ENCODE measurements around the gene MEI4. TPM values are rescaled to one million over a fixed set of nuclear protein-coding genes. Genes with fewer than 3 reads are reported as not detected.

MEI4 gene
- total RNA-seq, 1 experiment from 2014 or later = not detected

DNA sequence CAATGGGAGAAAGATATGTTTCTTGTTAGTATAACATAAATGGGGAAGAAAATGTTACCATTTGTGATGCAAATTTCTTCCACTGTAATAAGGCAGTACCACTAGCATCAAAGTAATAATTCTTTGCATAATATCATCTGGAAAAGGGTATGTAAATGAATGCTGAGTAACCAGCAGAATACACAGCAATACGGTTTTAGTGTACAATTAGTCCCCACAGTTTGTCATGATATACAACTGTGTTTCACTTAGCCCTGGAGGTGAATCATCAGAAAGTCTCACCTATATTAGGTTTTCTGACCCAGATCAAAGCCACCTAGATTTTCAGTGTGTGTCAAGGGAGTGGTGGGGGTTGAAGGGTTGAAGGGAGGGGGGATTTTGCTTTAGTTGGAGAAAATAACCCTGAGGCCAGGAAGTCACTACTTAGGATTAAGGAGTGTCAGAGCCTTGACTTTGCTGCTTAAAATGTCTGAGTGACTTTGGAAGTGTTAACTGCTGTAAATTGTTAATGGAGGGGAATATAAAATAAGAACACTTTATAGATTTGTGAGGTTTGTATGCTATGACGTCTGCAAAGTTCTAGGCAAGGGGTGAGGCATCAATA lies 8.6 kb upstream of the MEI4 start:
- Histone ChIP-seq H2AFZ (ENCODE audit: low read depth, low read length, poor library complexity, severe bottlenecking) (no peak overlapping the region), H3K4me2 (ENCODE audit: low read length) (no peak overlapping the region), H4K20me1 (ENCODE audit: insufficient read depth) (no peaks in the 10 kb centered on the region), H3K79me2 (ENCODE audit: insufficient read depth, low read length) (no peaks in the 10 kb centered on the region), H3K36me3 (ENCODE audit: control insufficient read depth in 1 of 2, insufficient read depth in 2 of 2, low read length in 2 of 2) (no peaks in the 10 kb centered on the region), H3K9me2 (ENCODE audit: insufficient read depth) (no peaks in the 10 kb centered on the region), H3K4me1 (ENCODE audit: control insufficient read depth in 1 of 2, insufficient read depth in 2 of 2, low read length in 2 of 2) (no peaks in the 10 kb centered on the region), H3K27me3 (ENCODE audit: insufficient read depth, low read length) (no peaks in the 10 kb centered on the region), H3K4me3 (replicated peaks in 1 of 2; ENCODE audit: low read depth in 1 of 2, low read length in 2 of 2) (no peak overlapping the region), H3K9ac (ENCODE audit: low read length) (no peak overlapping the region), H3K9me3 (ENCODE audit: control insufficient read depth in 1 of 2, insufficient read depth in 1 of 2, low read depth in 1 of 2, low read length in 2 of 2) (no peaks in the 10 kb centered on the region), H3K27ac (ENCODE audit: low read depth, low read length) (no peak overlapping the region)
- ATAC-seq (no peak), DNase-seq (ENCODE audit: low read depth, low spot score) (no peak)
- no TSS peak for BruUV-seq (replicated peaks)
- ChIA-PET CTCF (no interaction called here), POLR2A (no interaction called here), RAD21 (ENCODE audit: low non-redundant PET in 1 of 2, low total read pairs in 2 of 2, uncharacterized antibody in 2 of 2, unreplicated experiment in 2 of 2) (no interaction called here)
- TF ChIP-seq, protein P1, sequence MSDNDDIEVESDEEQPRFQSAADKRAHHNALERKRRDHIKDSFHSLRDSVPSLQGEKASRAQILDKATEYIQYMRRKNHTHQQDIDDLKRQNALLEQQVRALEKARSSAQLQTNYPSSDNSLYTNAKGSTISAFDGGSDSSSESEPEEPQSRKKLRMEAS (IDR thresholded peaks at IDR 0.05) = no peak
- TF ChIP-seq FOSL1 (IDR thresholded peaks at IDR 0.05; ENCODE audit: low read depth) = no peak
- no peak for TF ChIP-seq JUND (IDR thresholded peaks at IDR 0.05)
- no peak for TF ChIP-seq SRF (IDR thresholded peaks at IDR 0.05; ENCODE audit: low read depth)
- TF ChIP-seq YY1 (IDR thresholded peaks at IDR 0.05; ENCODE audit: extremely low read depth, insufficient replicate concordance, low read depth, low read length) = no peak
- TF ChIP-seq EZH2 (IDR thresholded peaks at IDR 0.05) = no peak
- TF ChIP-seq ELF1 (IDR thresholded peaks at IDR 0.05; ENCODE audit: borderline replicate concordance, low read depth) = no peak
- TF ChIP-seq, protein P2, sequence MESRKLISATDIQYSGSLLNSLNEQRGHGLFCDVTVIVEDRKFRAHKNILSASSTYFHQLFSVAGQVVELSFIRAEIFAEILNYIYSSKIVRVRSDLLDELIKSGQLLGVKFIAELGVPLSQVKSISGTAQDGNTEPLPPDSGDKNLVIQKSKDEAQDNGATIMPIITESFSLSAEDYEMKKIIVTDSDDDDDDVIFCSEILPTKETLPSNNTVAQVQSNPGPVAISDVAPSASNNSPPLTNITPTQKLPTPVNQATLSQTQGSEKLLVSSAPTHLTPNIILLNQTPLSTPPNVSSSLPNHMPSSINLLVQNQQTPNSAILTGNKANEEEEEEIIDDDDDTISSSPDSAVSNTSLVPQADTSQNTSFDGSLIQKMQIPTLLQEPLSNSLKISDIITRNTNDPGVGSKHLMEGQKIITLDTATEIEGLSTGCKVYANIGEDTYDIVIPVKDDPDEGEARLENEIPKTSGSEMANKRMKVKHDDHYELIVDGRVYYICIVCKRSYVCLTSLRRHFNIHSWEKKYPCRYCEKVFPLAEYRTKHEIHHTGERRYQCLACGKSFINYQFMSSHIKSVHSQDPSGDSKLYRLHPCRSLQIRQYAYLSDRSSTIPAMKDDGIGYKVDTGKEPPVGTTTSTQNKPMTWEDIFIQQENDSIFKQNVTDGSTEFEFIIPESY (IDR thresholded peaks at IDR 0.05; ENCODE audit: extremely low read depth, insufficient replicate concordance, low read length) = no peak
- no peak for TF ChIP-seq CEBPB (IDR thresholded peaks at IDR 0.05; ENCODE audit: low read depth)
- TF ChIP-seq EZH2phosphoT487 (IDR thresholded peaks at IDR 0.05; ENCODE audit: borderline replicate concordance) = no peak
- no peak for TF ChIP-seq CBX3 (IDR thresholded peaks at IDR 0.05; ENCODE audit: low read depth)
- TF ChIP-seq, protein P3, sequence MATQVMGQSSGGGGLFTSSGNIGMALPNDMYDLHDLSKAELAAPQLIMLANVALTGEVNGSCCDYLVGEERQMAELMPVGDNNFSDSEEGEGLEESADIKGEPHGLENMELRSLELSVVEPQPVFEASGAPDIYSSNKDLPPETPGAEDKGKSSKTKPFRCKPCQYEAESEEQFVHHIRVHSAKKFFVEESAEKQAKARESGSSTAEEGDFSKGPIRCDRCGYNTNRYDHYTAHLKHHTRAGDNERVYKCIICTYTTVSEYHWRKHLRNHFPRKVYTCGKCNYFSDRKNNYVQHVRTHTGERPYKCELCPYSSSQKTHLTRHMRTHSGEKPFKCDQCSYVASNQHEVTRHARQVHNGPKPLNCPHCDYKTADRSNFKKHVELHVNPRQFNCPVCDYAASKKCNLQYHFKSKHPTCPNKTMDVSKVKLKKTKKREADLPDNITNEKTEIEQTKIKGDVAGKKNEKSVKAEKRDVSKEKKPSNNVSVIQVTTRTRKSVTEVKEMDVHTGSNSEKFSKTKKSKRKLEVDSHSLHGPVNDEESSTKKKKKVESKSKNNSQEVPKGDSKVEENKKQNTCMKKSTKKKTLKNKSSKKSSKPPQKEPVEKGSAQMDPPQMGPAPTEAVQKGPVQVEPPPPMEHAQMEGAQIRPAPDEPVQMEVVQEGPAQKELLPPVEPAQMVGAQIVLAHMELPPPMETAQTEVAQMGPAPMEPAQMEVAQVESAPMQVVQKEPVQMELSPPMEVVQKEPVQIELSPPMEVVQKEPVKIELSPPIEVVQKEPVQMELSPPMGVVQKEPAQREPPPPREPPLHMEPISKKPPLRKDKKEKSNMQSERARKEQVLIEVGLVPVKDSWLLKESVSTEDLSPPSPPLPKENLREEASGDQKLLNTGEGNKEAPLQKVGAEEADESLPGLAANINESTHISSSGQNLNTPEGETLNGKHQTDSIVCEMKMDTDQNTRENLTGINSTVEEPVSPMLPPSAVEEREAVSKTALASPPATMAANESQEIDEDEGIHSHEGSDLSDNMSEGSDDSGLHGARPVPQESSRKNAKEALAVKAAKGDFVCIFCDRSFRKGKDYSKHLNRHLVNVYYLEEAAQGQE (IDR thresholded peaks at IDR 0.05; ENCODE audit: low read depth) = no peak
- no peak for TF ChIP-seq ZFX (IDR thresholded peaks at IDR 0.05)
- TF ChIP-seq TCF7L2 (IDR thresholded peaks at IDR 0.05; ENCODE audit: borderline replicate concordance, extremely low read depth, insufficient read depth, insufficient read length) = no peak
- TF ChIP-seq SIN3A (IDR thresholded peaks at IDR 0.05; ENCODE audit: low read depth) = no peak
- TF ChIP-seq, protein P4, sequence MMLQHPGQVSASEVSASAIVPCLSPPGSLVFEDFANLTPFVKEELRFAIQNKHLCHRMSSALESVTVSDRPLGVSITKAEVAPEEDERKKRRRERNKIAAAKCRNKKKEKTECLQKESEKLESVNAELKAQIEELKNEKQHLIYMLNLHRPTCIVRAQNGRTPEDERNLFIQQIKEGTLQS (IDR thresholded peaks at IDR 0.05) = no peak
- no peak for TF ChIP-seq POLR2AphosphoS5 (IDR thresholded peaks at IDR 0.05; ENCODE audit: low read depth, low read length)
- TF ChIP-seq, protein P5, sequence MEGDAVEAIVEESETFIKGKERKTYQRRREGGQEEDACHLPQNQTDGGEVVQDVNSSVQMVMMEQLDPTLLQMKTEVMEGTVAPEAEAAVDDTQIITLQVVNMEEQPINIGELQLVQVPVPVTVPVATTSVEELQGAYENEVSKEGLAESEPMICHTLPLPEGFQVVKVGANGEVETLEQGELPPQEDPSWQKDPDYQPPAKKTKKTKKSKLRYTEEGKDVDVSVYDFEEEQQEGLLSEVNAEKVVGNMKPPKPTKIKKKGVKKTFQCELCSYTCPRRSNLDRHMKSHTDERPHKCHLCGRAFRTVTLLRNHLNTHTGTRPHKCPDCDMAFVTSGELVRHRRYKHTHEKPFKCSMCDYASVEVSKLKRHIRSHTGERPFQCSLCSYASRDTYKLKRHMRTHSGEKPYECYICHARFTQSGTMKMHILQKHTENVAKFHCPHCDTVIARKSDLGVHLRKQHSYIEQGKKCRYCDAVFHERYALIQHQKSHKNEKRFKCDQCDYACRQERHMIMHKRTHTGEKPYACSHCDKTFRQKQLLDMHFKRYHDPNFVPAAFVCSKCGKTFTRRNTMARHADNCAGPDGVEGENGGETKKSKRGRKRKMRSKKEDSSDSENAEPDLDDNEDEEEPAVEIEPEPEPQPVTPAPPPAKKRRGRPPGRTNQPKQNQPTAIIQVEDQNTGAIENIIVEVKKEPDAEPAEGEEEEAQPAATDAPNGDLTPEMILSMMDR (IDR thresholded peaks at IDR 0.05 in 2 of 3, conservative IDR thresholded peaks at IDR 0.05 in 1 of 3; ENCODE audit: borderline replicate concordance in 1 of 3, insufficient read depth in 1 of 3, low read depth in 2 of 3, low read length in 2 of 3) = no peak
- TF ChIP-seq EGR1 (IDR thresholded peaks at IDR 0.05; ENCODE audit: low read depth) = no peak
- no peak for TF ChIP-seq ZNF274 (IDR thresholded peaks at IDR 0.05; ENCODE audit: low read depth, low read length)
- intact Hi-C loops (cut with micrococcal nuclease) = loop anchor here (5.0 kb wide), 1 partner anchor 592 kb away; no protein-coding TSS in a partner anchor

Data from HCT116 (cell line).